CD4-positive, alpha-beta T cell treated with Interleukin-10 for 1 hour (primary cell): ENCODE measurements around the gene SFT2D3.

Source experiments
- DNase-seq: peaks from one replicate; pipeline ENCODE4 v3.0.0-alpha.2; 2020

Gene SFT2D3

GRCh38 chr2:127664895-127665225 lies 36.4 kb upstream of the SFT2D3 start:
- no peak for DNase-seq

- DNase-seq: no peak
Measured at GRCh38 chr2:127665267-127665893, 35.9 kb upstream of the SFT2D3 start.

- DNase-seq: no peak
Measured at GRCh38 chr2:127669056-127669455, 32.2 kb upstream of the SFT2D3 start.

GRCh38 chr2:127670055-127670956 lies 31.0 kb upstream of the SFT2D3 start:
- no peak for DNase-seq

GRCh38 chr2:127670957-127671290 lies 30.4 kb upstream of the SFT2D3 start:
- DNase-seq: no peak

- DNase-seq: no peak
Measured at GRCh38 chr2:127671557-127672302, 29.6 kb upstream of the SFT2D3 start.

- DNase-seq: no peak
Measured at GRCh38 chr2:127672341-127673224, 28.7 kb upstream of the SFT2D3 start.

- no peak for DNase-seq
Measured at GRCh38 chr2:127673291-127674069, 27.8 kb upstream of the SFT2D3 start.

GRCh38 chr2:127674241-127675209 lies 26.8 kb upstream of the SFT2D3 start:
- DNase-seq: no peak

GRCh38 chr2:127675331-127676261 lies 25.7 kb upstream of the SFT2D3 start, which contains the start of gene LIMS2:
LIMS2 (minus strand) TSS chr2:127675530; CDS start chr2:127675024, 506 bp downstream.
- DNase-seq: no peak

- no peak for DNase-seq
Measured at GRCh38 chr2:127676906-127677305, 24.4 kb upstream of the SFT2D3 start.

- no peak for DNase-seq
Measured at GRCh38 chr2:127678531-127678930, 22.8 kb upstream of the SFT2D3 start.

- no peak for DNase-seq
Measured at GRCh38 chr2:127678991-127679390, 22.3 kb upstream of the SFT2D3 start.

- DNase-seq: no peak
Measured at GRCh38 chr2:127679680-127680361, 21.5 kb upstream of the SFT2D3 start.

GRCh38 chr2:127680706-127681287 lies 20.5 kb upstream of the SFT2D3 start:
- DNase-seq: no peak

- no peak for DNase-seq
Measured at GRCh38 chr2:127681288-127681804, 20.0 kb upstream of the SFT2D3 start.

- no peak for DNase-seq
Measured at GRCh38 chr2:127681976-127682857, 19.1 kb upstream of the SFT2D3 start.
